ENCODE data around the gene LRRC18. TPM values are rescaled to one million over a fixed set of nuclear protein-coding genes. Genes with fewer than 3 reads are reported as not detected.

Gene LRRC18
- total RNA-seq, 1 donor from 2014 or later = not detected

DNA sequence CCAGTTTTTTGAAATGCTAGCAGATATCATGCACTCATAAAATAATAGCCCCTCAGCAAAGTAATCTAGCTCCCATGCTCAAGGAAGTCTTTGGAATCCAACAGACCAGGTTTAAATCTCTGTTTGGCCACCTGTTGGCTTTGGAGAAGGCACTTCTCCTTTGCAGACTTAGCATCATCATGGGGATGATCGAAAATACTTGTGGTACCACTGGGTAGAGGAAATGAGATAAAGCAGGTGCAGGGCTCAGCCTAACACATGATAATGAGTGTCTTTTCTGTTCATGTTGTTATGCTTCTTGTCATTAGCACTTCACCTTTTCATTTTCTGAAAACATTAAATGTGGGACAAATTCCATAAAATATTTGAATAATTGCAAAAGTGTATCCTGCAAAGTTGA lies 67.4 kb downstream of the LRRC18 start:
- H3K4me3 Mint-ChIP-seq = no peak overlapping the region
- DNase-seq (no peak), ATAC-seq (ENCODE audit: low read depth) (no peak)
- ChIA-PET CTCF (no interaction called here), POLR2A (no interaction called here)
- TF ChIP-seq, protein P1, sequence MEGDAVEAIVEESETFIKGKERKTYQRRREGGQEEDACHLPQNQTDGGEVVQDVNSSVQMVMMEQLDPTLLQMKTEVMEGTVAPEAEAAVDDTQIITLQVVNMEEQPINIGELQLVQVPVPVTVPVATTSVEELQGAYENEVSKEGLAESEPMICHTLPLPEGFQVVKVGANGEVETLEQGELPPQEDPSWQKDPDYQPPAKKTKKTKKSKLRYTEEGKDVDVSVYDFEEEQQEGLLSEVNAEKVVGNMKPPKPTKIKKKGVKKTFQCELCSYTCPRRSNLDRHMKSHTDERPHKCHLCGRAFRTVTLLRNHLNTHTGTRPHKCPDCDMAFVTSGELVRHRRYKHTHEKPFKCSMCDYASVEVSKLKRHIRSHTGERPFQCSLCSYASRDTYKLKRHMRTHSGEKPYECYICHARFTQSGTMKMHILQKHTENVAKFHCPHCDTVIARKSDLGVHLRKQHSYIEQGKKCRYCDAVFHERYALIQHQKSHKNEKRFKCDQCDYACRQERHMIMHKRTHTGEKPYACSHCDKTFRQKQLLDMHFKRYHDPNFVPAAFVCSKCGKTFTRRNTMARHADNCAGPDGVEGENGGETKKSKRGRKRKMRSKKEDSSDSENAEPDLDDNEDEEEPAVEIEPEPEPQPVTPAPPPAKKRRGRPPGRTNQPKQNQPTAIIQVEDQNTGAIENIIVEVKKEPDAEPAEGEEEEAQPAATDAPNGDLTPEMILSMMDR (IDR thresholded peaks at IDR 0.05) = no peak
- peaks cover 8% of the 10 kb centered on the region for H3K4me1 Mint-ChIP-seq
- H3K36me3 Mint-ChIP-seq (ENCODE audit: low read depth) = peaks cover 92% of the 10 kb centered on the region
- intact Hi-C loops (cut with micrococcal nuclease) = loop anchor here (5.0 kb wide), 1 partner anchor 215 kb away; no protein-coding TSS in a partner anchor
- peak overlapping the region; percentile 30 for H3K27ac Mint-ChIP-seq
- H3K9me3 Mint-ChIP-seq = no peaks in the 10 kb centered on the region
- no peaks in the 10 kb centered on the region for H3K27me3 Mint-ChIP-seq

Other genes with a start within 250 kb of the LRRC18 start
- gene VSTM4, start 175.7 kb upstream of the LRRC18 start, total RNA-seq = not detected in 2 replicates
- gene FAM170B, start 194.2 kb upstream of the LRRC18 start, total RNA-seq = not detected in 2 replicates
- 6.7 and 8.5 TPM in 2 replicates for gene TMEM273, start 248.6 kb upstream of the LRRC18 start, total RNA-seq

Data from activated B cell treated with CpG ODN at 0.5 μM for 24 hours (primary cell).